Activated CD8-positive, alpha-beta memory T cell treated with anti-CD3 and anti-CD28 coated beads for 1 hour (primary cell): ENCODE results near the gene CRLF3.
"Not testable (repeated sequence)": the region's sequence is repeated elsewhere in the genome, so short reads cannot be mapped to it uniquely, and the experiment has no call there.

Experiments used
- DNase-seq, 2 donors: peaks; one replicate each; pipeline ENCODE4 v3.0.0-alpha.2; 2020; ENCODE audit warnings: low read depth in 1 of 2; ENCODE audit errors: extremely low read depth in 1 of 2

Gene CRLF3

GRCh38 chr17:30824356-30825145, at the start of gene CRLF3:
Gene CRLF3, minus strand, starts transcription at chr17:30824692. Its CDS starts 41 bp downstream, at chr17:30824651.
- peak; percentile 62 to 84 for DNase-seq

GRCh38 chr17:30869005-30869404, 44.5 kb upstream of the CRLF3 start:
- DNase-seq: no peak

GRCh38 chr17:30864636-30865035, 40.1 kb upstream of the CRLF3 start:
- DNase-seq: no peak

DNA sequence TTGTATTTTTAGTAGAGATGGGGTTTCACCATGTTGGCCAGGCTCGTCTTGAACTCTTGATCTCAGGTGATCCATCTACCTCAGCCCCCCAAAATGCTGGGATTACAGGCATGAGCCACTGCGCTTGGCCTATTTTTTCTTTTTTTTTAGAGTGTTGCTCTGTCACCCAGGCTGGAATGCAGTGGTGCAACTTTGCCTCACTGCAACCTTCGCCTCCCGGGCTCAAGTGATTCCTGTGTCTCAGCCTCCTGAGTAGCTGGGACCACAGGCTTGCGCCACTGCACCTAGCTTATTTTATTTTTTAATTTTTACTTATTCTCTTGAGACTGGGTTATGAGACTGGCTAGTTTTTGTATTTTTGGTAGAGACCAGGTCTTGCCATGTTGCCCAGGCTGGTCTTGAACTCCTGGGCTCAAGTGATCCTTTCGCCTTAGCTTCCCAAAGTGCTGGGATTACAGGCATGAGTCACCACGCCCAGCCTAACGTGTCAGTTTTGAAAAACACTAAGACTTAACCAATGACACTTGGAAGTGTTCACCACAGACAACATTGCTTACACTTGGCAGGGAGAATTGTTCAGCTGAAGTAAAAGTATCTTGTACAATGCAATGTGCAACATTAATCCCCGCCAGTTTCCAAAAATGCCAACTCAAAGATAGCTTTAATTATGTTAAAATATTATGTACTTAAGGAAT, 34.2 kb upstream of the CRLF3 start:
- no peak for DNase-seq

DNA sequence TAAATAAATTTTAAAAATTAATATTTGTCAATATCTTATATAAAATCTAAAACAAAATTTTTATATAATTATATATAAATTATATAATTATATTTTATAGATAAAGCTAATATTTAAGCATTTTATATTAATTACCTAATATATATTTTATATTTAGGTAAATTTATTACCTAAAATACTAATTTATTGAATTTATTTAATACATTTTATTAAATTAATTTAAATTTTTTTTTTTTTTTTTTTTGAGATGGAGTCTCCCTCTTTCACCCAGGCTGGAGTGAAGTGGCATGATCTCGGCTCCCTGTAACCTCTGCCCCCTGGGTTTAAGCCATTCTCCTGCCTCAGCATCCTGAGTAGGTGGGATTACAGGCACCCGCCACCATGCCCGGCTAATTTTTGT, 29.7 kb upstream of the CRLF3 start:
- DNase-seq: no peak

DNA sequence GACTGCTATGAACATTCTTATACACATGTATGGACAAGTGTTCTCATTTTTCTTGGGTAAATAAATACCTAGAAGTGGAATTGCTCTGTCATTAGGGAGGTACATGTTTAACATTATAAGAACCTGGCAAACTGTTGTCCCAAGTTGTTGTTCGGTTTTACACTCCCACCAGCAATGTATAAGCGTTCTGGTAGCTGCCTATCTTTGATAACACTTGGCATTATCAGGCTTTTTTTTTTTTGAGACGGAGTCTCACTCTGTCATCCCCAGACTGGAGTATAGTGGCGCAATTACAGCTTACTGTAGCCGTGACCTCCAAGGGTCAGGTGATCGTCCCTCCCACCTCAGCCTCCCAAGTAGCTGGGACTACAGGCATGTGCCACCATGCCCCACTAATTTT, 23.5 kb upstream of the CRLF3 start:
- DNase-seq: no peak

DNA sequence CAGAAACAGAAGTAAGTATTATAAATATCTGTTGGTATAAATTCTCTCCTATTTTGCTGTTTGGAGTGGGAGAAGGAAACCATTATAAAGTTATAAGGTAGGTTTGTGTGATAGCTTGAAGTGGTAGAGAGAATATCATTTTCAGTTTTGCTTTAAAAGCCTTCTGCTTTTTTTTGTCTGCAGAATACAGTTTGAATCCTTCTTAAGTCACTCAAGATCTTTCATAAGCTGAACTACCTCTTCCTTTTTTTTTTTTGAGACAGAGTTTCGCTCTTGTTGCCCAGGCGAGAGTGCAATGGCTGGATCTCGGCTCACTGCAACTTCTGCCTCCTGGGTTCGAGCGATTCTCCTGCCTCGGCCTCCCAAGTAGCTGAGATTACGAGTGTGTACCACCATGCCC, 16.3 kb upstream of the CRLF3 start:
- no peak for DNase-seq

- no peak for DNase-seq
Observed at GRCh38 chr17:30838202-30838807, 13.8 kb upstream of the CRLF3 start.

DNA sequence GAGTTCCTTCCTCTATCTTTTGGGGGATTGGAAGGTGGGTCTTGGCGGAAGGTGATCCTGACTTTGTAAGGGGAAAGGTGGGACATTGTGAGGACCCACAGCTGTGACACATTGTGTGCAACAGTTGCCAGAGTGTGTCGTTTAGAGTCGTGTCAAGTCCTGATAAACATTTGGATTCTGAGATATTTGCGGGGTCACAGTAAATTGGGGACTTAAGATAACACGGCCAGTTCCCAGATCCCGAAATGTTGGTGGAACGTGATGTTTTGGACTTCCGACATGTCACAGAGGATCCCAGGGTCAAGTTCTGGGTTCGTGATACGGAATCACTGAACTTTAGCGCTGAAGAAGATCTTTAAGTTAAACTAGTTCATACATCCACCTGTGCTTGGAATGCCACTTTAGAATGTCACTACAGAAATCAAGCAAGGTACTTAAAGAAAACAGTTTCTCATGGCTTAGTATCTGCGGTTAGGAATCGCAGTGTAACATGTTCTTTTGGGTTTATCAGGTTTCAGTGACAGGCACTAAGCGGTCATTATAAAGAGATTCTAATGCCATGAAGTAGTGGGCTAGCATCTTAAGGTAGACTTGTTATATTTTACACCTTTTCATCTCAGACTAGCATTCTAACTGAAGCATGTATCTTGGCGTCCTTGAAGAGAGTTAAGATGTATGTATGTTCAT, 8.1 kb upstream of the CRLF3 start:
- DNase-seq: no peak

DNA sequence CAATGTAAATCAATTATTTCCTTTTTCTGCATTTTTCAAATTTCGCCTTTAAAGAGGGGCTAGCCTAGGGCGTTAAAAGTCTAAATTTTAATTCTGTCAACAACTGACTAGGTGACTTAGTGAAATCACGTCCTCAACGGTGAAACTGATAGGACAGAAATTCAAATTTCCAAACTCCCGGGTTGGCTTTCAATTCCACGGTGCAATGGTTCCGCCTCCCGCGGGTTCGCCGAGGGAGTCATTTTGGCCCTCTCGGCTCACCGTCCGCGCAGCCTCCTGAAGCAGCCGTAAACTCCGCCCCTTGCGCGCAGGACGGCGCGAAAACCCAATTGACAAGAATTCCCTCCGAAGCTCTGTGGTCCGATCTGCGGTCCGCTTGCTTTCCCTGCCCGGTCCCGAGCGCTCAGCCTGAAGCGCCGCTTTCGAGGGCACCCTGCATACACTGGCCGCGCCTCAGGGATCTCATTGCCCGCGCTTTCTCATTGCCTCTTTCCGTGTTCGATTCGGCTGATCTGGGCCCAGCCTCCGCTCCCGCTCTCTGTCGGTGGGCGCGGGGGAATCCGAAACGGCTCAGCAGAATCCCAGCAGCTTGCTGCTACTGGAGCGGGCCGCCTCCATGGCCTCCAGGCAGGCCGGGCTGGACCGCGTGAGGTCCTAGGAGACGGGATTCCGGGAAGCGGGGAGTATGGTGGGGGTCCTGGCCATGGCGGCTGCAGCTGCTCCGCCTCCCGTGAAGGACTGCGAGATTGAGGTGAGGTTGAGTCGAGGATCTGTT, 7.4 kb upstream of the CRLF3 start, which contains the start of gene ATAD5:
TSS of gene ATAD5 (plus strand) at position 304 of the 775 bp plus-strand sequence. CDS start at position 686, 382 bp downstream.
- peak; percentile 60 to 79 for DNase-seq

DNA sequence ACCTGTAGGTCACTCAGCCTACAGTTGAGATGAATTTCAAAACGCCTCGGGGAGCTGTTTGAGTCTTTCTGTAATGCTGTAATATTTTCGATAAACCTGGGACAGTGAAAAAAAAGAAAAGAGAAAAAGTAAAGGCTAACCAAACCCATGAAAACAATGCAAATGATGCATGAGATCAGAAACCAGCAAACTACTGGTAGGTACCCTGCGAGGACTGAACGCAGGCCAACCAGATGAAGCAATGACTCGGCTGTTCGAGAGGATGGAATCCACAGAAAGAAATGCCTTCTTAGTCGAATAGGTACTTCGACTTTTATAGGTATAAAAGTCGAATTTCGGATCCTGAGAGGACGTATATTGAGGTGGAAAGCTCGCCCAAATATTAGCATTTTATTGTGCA, 6.8 kb upstream of the CRLF3 start:
- no peak for DNase-seq

DNA sequence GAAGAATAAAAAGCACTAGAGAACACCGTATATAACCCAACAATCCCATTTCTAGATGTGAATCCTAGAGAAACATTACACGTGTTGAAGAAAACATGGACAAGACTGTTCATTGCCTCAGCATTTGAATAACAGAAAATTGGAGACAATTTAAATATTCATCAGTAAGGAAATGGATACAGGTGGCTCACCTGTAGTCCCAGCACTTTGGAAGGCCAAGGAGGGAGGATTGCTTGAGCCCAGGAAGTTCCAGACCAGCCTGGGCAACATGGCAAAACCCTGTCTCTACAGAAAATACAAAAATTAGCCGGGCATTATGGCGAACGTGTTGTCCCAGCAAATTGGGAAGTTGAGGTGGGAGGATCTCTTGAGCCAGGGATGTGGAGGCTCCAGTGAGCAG, 4.5 kb upstream of the CRLF3 start:
- DNase-seq: no peak

DNA sequence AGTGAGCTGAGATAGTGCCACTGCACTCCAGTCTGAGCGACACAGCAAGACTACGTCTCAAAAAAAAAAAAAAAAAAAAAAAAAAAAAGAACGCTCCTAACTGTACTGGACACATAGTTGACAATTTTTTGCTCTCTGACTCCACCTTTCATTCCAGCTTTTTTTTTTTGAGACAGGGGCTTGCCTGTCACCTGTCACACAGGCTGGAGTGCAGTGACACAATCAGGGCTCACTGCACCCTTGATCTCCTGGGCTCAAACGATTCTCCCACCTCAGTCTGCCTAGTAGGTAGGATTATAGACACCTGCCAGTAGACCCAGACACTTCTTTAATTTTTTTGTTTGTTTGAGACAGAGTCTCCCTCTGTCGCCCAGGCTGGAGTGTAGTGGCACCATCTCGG, 2.6 kb upstream of the CRLF3 start:
- no peak for DNase-seq

- no peak for DNase-seq
Observed at GRCh38 chr17:30824002-30824355, 513 bp downstream of the CRLF3 start.

DNA sequence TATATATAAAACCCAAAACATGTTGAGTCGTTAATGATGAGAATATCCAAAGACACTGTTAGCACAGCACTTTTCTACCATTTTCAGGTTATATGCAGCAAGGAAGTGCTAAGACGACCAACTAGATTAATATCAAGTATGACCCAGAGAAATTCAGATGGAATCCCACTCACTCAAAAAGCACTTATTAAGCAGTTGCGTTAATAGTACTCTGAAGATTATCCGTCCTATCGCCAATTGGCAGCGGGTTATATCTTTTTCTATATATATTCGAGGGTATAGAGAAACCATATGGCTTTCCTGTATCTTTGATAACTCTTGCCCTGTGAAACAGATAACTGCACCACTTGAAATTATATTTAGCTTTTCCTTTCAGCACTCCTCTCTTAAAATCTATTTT, 1.1 kb downstream of the CRLF3 start:
- no peak for DNase-seq

- not testable (repeated sequence) for DNase-seq
Observed at GRCh38 chr17:30822919-30823318, 1.6 kb downstream of the CRLF3 start.

GRCh38 chr17:30821871-30822723, 2.4 kb downstream of the CRLF3 start:
- no peak for DNase-seq

- DNase-seq: no peak
Observed at GRCh38 chr17:30819971-30820705, 4.4 kb downstream of the CRLF3 start.

DNA sequence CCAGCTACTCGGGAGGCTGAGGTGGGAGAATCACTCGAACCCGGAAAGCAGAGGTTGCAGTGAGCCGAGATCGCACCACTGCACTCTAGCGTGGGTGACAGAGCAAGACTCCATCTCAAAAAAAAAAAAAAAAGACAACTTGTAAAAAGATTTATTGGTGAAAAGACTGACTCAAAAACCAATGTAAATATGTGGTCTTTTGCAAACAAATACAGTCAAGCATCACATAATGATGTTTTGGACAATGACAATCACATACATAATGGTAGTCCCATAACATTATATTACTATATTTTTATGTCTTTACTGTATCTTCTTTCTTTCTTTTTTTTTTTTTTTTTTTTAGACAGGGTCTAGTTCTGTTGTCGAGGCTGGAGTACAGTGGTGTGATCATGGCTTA, 8.3 kb downstream of the CRLF3 start:
- DNase-seq: no peak
